CD4-positive, alpha-beta T cell treated with Interleukin-15 for 1 hour (primary cell): ENCODE measurements around the gene AIFM2.
"Not testable (repeated sequence)": the region's sequence is repeated elsewhere in the genome, so short reads cannot be mapped to it uniquely, and the experiment has no call there.

Experiments
- DNase-seq: peaks from one replicate; pipeline ENCODE4 v3.0.0-alpha.2; 2020

The AIFM2 gene

DNA sequence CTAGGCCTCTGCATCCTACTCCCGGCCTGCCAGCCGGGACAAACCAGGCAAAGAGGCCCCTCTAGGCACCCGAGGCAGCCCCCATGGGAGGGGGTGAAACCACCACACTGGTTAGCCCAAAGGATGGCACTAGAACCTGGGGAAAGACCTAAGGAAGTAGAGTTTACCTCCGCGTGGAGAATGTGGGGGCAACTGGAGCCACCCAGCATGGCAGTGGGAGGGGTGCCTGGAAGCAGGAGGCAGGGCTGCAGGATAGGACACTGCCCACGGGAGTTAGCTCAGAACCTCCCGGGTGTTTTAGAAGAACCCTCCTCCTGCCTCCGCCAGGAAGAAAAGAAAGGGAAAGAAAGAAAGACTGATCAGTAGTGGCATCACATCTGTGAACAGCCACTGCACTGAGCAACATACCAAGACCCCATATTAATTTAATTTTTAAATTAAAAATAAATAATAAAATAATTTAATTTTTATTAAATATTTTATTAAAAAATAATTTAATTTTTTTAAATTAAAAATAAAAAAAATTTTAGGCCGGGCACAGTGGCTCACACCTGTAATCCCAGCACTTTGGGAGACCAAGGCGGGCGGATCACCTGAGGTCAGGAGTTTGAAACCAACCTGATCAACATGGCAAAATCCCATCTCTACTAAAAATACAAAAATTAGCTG is 11.2 kb downstream of the AIFM2 start:
- no peak for DNase-seq

DNA sequence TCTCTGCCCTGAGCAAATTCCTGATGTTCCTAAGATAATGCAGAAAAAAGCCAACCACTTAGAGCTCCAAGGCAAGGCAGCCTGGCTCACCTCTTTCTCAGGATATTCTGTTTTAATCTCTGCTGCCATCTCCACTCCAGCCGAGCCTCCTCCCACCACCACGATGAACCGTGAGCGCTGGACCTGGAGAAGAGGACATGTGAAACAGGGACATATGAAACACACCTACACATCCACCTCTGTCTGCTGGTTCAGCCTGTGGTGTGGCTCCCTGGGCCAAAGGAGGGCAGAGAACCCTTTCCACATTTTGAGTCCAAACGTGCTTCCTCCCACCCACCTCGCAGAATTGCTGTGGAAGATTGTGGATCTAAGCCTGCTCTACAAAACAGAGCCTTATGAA is 12.2 kb downstream of the AIFM2 start:
- DNase-seq = no peak

DNA sequence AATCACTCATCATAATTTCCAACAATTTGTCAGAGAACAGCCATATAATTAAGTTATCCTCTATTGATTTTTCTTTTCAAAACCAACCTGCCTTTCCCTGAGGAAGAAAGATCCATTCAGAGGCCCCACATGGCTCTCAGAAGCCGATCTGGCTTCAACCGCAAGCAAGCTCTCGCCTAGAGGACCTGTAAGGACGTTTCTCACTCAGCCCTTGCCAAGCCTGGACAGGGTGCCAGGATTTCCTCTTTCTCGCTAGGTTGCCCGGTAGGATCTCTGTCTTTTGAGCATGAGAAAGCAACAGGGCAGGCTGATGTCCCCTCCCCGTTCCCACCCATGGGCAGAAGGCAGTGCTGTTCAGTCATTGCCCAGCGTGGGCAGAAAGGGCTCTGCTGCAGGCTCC is 13.0 kb downstream of the AIFM2 start:
- DNase-seq = no peak

DNA sequence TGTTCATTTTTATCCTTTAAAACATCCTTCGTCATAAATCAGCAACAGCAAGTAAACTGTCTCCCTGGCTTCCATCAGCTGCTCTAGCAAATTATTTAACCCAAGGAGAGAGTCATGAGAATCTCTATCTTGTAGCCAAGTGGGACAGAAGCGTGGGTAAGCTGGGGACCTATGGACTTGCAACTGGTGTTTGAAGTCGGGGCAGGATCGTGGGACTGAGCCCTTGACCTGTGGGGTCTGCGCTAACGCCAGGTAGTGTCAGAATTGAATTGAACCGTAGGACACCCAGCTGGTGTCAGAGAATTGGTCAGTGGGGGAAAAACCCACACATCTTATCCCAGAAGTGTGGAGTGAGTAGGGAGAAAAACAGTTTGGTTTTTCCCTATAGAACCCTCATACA is 13.4 kb downstream of the AIFM2 start:
- DNase-seq = no peak

GRCh38 chr10:70118196-70118595 is 14.4 kb downstream of the AIFM2 start:
- no peak for DNase-seq

- no peak for DNase-seq
Observed at GRCh38 chr10:70117646-70118045, 15.0 kb downstream of the AIFM2 start.

DNA sequence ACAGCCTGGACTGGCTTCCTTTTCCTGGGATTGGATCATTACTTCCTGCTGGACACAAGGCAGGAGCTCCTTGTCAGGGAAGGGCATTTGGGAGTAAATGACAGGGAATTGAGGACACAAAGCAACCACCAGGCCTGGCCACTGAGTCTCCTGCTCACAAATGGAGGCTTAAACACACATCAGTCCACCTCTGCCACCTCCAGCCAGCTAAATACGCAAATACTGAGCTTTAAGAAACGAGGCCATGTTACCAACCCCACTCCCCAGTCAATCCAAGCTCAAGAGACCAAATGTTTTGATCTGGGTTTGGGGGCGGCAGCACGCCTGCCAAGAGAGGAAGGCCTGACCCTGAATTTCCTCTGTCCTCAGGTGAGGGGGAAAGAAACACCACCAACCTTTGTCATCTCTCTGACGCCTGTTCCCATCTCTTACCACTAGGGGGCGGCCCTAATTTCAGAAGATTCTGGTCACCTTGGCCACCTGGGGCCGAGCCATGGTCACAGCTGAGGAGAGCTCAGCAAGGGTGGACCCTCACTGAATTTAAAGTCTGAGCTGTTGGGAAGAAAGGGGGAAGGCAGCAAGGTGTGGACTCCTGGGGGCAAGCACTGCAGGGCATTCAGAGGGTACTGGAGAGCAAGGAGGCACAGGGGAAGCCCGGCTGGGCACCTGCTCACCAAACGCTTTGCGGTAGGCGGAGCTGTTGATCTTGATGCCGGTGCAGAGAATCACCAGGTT is 16.5 kb downstream of the AIFM2 start:
- peak; percentile 35 for DNase-seq

- DNase-seq = no peak
Observed at GRCh38 chr10:70114902-70115301, 17.7 kb downstream of the AIFM2 start.

DNA sequence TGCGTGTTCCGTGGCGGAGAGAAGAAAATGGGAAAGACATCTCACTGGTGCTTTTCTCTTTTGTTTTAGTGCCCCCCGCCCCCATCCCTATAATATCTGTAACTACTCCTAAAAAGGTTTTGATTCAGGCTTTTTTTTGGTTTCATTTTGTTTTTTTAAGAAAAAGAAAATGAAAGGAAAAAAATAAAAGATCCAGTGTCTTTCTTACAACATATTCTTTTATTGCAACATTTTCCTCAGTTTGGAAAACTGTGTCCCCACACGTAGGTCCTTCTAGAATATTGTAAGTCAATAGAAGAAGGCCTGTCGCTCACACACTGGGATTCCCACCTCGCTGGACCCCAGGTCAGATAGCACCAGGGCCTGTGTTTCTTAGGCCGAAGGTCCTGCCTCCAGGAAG is 20.6 kb downstream of the AIFM2 start:
- no peak for DNase-seq

DNA sequence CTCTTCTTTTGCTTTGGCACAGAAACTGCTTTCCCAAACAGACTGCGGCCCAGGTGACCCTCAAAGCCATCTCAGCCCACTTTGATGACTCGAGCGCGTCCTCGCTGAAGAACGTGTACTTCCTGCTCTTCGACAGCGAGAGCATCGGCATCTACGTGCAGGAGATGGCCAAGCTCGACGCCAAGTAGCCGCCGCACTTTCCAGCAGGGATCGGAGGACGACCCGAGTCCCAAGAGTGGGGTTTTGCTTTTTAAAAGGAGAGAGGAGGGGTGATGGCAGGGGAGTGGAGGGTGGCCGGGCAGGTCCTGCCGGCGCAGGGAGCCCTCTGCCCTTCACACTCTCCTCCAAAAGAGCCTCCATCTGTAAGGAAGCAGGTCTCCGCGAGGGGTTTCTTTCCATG is 21.1 kb downstream of the AIFM2 start:
- DNase-seq = no peak

DNA sequence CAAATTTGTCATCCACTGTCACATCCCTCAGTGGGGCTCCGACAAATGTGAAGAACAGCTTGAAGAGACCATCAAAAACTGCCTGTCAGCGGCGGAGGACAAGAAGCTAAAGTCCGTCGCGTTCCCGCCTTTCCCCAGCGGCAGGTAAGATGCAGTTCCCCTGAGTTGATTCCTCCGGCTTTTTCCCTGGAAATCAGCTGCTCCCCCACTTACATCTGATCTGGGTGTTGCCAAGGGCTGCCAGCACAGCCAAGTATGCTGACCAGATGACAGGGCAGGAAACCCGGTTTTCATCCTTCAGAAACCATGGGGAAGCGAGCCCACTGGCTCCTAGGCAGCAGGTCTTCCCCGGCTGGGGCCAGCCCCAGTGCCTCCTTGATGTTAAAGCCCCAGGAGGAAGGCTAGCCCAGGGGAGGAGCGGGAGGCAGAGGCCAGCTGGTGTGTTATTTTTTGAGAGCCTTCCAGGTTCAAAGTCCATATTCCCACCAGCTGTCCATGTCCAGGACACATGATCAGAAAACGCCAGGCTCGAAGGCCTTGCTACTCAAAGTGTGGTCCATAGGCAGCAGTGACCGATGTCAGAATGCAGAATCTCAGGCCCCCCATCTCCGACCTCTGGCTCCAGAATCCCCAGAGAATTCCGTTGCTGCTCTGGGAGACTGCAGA is 23.4 kb downstream of the AIFM2 start:
- DNase-seq = no peak

- no peak for DNase-seq
Observed at GRCh38 chr10:70106958-70107791, 25.4 kb downstream of the AIFM2 start.

- no peak for DNase-seq
Observed at GRCh38 chr10:70101668-70102067, 31.0 kb downstream of the AIFM2 start.

- not testable (repeated sequence) for DNase-seq
Observed at GRCh38 chr10:70101068-70101562, 31.5 kb downstream of the AIFM2 start.

- DNase-seq = no peak
Observed at GRCh38 chr10:70098271-70098670, 34.4 kb downstream of the AIFM2 start.

GRCh38 chr10:70097459-70097858 is 35.2 kb downstream of the AIFM2 start:
- no peak for DNase-seq

- no peak for DNase-seq
Observed at GRCh38 chr10:70096705-70097420, 35.8 kb downstream of the AIFM2 start.

DNA sequence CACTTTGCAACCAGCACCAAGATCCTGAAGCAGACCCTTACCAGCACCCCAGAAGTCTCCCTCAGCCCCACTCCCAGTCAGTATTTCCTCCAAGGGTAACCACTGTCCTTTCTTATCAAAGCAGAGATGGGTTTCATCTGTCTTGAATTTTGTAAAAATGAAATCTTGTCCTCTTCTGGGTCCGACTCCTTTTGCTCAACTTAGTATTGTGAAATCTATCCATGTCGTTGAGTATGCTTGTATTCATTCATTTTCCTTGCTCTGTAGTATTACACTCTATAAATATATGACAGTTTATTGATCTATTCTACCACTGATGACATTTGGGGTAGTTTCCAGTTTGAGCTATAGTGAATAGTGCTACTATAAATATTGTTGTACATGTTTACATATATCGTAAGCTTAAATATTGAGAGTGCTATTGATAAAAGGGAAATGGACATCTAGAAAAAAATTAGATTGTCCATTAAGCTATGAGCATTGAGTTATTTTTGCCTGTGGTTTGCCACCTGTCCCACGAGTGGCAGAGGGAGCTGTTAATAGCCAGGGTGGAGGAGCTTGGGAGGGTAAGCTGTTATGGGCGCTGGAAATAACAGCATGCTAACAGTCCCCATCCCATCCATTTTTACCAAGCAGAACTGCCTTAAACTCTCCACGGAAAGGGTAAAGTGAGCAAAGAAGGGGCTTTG is 36.5 kb downstream of the AIFM2 start:
- DNase-seq = no peak

DNA sequence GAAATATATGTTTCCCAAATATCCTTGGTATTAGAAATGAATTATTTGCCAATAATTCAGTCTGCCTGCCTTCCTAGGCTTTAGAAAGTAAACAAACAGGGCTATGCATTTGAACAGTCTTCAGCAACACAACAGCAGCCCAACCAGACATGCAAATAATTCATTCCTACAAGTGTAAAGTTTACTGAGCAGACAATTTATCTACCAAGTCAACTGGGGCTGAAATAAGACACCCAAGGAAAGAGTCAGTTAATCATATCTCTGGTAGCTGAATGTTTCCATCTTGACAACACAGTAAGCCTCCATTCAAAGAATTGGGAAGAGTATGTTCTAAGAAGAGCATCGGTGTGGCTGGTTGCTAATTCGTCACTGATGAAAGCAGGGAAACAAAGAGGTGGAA is 38.4 kb downstream of the AIFM2 start:
- no peak for DNase-seq

GRCh38 chr10:70093335-70093944 is 39.2 kb downstream of the AIFM2 start:
- DNase-seq = no peak

GRCh38 chr10:70092389-70092718 is 40.3 kb downstream of the AIFM2 start:
- no peak for DNase-seq
